GM21515 (cell line): ENCODE results near the gene MSI2.
"Not testable (repeated sequence)": the region's sequence is repeated elsewhere in the genome, so short reads cannot be mapped to it uniquely, and the experiment has no call there.

ENCODE experiments used
- ATAC-seq: cut with Tn5 transposase; IDR thresholded peaks from one replicate; pipeline ENCODE4 v1.9.1; 2021; ENCODE audit not compliant: unreplicated experiment

The MSI2 gene

DNA sequence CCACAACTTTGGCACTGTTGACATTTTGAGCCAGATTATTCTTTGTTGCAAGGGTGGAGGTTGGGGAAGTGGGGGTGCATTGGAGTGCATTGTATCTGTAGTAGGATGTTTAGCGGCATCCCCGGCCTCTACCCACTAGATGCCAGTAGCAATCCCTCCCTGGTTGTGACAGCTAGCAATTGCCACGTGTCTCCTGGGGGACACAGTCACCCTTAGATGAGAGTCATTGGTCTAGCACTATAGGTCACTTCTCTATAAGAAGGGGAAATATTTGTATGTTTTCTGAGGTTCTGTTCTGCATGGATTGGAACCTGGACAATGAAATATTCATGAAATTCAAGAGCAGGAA is 32.4 kb downstream of the MSI2 start:
- no peak for ATAC-seq

DNA sequence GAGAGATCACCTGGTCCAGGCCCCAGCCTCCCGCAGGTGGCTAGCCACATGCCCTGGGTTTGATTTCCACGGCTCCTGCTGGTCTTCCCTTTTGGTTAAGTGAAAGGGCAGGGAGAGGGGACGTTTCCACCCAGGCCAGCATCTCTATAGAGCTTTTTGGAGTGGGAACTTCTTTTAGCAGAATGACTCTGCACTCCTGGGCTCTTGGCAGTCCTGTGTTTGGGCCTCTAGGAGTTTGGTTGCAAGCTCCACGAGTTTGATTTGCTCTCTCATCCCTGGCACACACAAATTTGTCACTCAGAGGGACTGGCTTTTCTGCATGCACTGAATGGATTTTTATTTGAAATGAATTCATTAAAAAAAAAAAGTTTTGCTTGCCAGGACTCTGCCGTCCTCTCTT is 32.8 kb downstream of the MSI2 start:
- no peak for ATAC-seq

DNA sequence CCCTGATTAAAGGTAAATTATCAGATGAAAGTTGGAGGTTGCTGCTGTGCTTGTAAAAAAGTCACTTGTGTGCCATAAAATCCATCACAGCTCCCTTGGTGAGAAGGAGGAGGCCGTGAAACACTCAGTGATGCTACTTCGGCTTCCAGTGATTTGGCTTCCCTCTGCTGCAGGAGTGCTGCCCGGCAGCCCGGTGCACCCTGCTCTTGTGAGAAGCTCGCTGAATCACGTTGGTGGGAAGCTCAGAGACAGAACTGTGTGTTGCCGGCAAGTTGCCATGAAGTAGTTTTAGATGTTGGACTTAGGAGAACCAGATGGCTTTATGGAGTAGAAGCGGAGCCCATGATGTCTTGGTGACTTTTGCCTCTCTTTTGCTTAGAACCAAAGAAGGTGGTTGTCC is 33.3 kb downstream of the MSI2 start:
- ATAC-seq: no peak

DNA sequence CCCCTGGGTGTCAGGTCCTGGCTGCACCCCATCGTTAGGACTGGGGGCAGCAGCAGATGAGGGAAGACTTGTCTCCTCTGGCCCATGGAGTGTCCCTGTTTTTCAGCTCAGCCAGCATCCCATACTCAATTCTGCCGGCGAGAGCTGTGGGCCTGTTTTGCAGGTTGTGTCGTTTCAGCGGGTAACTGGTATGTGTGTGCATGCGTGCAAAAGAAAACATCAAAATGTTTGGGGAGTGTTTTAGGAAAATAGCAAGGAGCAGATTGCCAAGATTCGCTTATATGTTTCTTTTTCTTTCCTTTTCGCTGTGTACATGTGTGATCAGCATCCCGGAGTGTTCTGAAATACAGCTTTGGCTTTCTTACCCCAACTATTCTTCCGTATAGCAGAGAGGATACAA is 34.7 kb downstream of the MSI2 start:
- ATAC-seq: no peak

DNA sequence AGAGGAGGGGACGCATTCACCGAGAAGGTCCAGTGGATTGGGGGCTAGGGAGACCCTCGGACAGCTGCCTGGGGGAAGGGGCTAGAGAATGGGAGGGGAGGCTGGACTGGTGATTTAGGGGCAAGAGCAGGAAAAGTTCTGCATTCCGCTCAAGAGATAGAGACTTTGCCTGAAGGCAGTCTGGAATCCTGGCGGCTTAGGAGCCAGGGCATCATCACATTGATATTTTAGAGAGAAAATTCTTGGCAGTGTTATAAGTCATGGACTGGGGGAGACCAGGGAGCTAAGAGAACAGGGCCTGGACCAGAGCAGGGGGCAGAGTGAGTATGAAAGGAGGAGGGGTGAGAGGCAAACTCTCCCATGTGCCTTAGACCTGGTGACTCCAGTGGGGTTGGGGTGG is 35.8 kb downstream of the MSI2 start:
- no peak for ATAC-seq

DNA sequence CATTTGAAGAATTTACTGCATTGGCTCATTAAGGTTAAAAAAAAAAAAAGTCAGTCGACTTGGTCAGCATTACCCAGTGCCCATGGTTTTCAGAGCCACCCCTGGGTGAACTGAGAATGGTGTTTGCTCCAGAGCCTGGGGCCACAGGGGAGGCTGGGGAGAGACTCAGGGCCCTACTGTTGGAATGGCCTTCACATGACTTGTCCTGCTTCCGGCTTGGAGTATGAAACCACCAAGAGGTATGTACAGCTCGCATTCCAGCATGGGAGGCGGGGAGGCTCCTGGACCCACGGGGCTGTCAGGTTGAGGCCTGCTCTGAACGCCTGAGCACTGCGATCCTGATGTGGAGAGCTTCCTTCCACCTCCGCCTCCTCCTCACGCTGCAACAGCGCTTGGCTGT is 36.8 kb downstream of the MSI2 start:
- no peak for ATAC-seq

DNA sequence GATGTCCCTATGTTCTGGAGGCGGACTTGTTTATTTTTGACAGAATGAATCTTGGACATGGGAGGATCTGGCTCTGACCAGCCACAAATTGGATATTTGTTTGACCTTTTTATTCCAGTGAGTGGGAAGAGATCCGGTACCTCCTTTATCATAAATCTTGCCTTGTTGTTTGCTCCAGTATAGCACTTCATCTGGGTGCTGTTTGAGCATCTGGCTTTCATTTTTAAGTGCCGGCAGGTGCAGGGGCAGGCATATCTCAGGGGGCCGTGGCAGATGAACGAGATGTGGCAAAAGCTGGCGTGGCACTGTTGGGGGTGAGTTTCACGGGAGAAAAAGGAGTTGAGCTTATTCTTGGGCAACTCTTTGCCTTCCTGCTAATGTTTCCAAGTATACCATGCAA is 37.8 kb downstream of the MSI2 start:
- no peak for ATAC-seq

DNA sequence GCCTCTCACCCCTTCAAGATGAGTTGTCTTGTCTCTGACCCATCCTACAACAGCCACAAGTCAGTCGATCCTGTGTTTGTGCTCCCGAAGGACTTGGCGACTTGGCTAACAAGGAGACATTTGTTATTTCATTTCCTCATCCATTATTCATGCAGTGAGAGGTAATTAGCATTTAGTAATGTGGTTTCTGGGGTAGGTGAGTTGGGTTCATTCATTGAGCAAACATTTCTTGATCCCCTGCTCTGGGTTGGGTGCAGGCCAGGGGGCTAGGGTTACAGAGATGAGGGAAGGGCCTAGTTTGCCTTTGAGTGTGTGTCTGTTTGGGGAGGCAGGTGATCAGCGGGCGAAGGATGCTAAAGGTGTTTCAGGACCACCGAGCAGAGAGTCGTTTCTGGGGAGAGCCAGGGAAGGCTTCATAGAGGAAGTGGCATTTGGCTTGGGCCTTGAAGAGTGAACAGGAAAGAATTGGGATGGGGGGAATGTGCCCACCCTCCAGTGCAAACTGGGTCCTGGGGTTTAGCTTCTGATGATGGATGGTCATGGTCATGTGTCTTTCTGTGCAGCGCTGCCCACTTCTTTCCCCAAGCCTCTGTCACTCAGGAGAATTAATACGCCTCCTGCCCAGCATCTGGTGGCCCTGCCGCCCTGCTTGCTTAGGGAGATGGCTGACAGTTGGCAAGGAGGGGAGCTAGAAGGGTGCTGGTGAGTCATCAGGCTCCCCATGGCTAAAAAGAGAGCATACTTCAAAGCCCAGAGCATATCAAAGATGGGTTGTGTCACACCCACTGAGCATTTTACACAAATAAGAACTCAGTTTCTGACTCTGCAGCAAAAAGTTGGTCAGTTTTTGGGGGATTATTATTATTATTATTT is 38.5 kb downstream of the MSI2 start:
- ATAC-seq: no peak

DNA sequence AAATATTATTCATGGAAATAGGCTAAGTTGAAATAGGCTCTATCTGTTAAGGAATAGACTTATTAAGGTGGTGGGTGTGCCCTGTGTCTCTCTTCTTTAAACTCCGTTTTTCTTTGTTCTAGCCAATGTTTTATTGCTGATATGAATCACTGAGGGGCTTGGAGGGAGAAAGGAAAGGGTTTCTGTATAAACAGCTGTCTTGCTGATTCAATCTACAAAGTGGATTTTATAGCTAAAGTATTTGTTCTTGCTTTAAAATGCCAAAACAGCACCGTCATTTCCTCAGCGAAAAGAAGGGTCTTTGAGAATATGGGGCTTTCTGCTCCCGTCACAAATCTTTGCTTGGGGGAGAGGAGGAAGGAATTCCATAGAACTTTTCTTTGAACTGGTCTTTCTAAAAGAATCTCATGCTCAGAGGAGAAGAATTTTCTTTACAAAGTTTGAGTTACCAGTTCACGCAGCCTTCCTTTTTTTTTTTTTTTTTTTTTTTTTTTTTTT is 39.3 kb downstream of the MSI2 start:
- no peak for ATAC-seq

DNA sequence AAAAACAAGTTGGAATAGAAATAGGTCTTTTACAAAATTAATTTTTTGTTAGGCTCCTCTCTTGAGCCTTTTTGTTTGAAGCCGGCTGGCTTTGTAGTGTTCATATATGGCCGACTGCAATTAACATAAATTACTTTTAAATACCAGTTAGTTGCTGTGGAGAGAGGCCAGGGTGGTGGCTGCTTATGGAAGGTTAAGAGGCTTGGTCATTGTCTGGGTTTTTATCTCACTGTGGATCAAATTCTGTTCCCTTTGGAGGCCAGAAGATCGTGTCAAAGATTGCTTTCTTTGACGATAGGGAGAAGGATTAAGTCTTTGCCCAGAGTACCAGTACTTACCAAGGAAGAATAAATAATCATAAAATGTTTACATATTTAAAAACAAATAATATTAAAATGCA is 39.9 kb downstream of the MSI2 start:
- no peak for ATAC-seq

DNA sequence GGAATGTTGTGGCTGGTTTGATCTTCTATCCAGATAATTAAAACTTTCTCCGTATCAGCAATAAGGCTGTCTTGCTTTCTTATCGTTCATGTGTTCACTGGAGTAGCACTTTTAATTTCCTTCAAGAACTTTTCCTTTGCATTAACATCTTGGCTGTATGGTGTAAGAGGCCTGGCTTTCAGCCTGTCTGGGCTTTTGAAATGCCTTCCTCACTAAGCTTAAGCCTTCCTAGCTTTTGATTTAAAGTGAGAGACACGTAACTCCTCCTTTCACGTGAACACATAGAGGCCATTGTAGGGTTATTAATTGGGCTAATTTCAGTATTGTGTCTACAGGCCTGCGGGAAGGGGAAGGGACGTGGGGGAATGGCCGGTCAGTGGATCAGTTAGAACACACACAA is 42.9 kb downstream of the MSI2 start:
- no peak for ATAC-seq

DNA sequence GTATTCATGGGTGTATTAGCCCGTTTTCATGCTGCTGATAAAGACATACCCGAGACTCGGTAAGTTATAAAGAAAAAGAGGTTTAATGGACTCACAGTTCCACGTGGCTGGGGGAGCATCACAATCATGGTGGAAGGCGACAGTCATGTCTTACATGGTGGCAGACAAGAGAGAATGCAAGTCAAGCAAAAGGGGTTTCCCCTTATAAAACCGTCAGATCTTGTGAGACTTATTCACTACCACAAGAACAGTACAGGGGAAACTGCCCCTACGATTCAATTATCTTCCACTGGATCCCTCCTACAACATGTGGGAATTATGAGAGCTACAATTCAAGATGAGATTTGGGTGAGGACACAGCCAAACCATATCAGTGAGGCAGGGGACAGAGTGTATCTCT is 44.3 kb downstream of the MSI2 start:
- ATAC-seq: not testable (repeated sequence)

DNA sequence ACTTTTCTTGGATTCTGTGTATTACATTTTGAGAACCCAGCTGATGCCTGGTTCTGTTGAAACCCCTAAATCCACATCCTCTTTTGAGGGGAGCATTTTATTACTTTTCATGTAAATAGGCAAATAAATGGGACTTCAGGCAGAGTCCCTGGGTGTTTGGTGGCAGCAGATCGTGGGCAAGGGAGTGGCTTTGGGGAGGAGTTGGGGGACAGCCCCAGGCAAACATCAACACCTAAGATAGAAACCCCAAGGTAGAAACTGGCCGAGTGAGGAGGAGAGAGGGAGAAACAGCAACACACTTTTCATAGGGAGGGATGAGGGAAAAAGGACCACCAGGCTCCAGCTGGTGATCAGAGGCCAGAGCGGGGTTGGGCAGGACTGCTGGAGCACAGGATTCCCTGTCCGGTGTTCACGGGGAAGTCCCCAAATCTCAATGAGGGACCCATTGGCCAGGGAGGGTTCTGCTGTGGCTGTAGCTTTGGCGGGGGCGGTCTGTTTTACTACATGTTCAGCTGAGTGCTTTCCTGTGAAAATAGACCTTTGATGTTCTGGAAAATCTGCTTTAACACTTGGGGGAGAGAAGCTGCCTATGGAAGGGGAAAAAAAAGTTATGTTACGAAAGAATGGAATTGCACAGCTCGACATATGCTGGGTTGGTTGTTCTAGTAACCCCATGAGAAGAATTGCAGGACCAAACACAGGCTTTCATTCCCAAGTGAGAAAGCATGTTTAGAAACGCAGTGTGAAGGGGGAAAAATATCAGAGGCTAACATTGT is 46.6 kb downstream of the MSI2 start:
- ATAC-seq: no peak

DNA sequence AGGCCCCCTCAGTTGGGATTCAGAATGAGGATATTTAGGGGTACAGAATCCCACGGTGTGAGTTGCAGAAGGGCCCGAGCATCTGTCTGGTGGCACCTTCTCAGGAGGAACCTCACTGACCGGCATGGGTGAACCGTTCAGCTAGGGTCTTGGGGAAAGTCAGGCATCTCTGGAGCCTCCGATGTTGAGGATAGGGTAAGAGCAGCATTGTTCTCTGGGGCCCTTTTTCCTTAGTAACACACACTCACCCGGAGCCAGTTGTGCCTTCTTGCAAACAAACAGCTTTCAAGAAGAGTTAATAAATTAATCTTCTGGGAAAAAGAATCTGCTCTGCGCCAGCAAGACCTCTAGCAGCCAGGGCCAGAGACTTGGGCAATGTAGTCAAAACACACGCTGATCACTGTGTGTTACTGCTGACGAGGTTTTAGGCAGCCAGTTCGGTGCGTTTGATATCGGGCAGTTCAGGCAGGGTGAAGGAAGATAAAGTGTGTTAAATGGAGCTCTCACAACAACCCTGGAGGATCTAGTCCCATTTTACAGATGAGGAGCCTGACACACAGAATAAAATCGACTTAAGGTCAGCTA is 48.9 kb downstream of the MSI2 start:
- no peak for ATAC-seq

DNA sequence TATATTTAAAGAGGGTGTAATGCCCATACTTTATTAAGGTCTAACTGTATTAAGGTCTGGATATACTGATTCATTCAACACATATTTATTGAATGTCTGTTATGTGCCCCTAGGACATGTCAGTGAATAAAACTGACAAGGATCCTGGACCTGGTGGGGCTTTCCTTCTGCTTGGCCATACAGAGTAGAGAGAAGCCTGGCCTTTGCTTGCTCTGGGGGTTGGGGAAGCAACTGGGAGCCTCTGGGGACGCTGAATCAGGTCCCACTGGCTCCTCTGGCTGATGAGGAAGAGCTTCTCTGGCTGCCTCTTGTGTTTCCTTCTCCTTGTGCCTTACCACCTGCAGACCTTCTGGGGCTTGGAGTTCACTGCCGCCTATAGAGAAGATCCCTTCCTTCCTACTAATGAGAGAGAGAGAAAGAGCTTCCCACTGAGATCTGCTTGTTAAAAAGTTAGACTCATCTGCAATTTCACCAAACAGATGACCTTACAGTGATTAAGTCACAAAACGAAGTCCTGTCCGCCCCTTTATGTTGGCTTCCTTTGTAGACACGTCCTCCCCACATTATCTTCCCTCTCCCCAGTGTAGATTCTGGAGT is 49.7 kb downstream of the MSI2 start:
- no peak for ATAC-seq

DNA sequence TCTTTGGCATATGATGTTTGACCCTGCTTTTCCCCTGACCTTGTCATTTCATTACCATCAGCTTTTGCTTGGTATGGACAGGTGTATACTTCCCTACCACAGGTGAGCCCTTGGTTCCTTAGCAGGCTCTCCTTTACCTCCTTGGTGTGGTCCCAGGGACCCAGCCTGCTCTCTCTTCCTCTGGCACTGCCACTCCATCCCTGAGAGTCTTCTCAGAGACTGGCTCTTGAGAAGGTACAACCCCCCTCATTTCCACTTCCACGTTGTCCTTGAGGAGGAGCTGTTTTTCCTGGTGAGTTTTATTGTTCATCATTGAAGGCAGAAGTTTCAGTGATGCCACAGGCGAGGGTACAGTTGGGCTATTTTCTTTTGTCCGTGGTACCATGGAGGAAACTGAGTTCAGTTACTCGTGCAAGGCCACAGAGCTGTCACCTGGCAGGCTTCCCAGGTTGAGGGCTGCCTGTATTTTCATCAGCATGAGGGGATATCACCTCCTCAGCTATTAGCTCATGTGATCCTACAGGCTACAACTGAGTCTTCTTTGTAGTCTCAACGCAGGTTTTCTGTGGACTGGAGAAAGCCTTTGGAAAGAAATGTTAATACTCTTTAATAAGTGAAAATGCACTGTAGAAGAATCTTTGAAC is 52.3 kb downstream of the MSI2 start:
- no peak for ATAC-seq

DNA sequence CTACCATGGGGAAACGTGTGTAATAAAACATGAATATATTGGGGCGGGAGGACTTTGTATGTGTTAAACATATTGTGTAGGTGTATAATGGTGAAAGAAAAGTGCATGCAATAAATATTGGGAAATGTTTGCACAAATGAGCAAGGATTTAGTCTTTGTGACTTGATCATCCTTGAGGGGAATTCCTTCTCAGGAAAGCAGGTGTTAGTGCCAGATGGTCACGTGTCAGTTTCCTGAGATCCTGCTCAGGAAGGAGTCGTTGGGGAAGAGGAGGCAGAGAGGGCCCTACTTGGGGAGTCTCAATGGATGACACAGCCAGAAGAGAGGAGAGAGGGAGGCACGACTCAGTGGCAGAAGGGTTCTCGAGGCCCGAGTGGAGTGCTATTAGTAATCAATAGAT is 53.2 kb downstream of the MSI2 start:
- ATAC-seq: no peak

DNA sequence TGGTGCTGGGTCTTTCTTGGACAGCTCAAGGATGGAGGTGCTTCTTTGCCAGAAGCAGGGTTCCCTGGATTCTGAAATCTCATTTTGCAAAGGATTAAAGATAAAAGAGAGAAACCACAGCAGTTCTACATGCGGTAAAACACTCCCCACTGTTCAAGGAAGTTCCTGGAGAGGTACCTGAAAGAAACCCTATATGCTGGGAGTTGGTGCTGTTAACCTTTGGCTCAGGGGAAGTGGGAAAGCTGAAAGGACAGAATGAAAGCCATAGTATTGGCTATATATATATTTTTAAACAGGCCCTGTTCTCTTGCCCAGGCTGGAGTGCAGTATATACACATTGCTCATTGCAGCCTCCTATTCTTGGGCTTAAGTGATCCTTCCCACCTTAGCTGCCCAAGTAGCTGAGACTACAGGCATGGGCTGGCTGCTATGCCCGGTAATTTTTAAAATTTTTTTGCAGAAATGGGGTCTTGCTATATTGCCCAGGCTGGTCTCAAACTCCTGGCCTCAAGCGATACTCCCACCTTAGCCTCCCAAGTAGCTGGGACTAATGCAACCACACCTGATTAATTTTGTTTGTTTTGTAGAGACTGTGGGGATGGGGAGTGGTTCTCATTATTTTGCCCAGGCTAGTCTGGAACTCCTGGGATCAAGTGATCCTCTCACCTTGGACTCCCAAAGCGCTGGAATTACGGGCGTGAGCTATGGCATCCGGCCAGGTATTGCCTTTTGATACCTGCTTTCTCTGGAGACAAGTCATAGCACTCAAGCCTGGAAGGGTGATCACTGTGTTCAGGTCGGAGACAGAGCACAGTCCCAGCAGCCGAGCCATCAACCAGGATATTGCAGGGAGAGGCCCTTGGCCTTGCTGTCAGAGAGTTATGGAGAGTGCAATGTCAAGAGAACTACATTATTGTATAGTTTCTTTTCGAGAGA is 55.2 kb downstream of the MSI2 start:
- no peak for ATAC-seq

DNA sequence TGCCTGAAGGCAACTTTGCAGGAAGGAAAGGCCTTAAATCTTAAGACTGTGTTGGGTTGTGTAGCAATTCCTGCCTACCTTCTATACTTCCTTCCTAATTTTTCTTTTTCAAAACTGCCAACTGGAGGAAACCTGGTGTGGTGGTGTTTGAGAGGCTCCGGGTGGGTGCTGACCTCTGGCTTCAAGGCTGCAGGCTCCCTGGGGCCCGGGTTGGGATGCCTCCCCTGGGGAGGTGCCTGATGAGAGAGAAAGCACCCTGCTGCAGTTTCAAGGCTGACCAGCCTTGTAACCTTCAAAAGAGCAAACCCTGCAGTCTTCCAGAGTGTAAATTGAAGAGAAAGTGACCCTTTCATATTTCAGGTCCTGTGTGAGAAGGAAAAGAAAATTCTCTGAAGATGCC is 55.9 kb downstream of the MSI2 start:
- no peak for ATAC-seq
